Neural cell (in vitro differentiated cells): ENCODE results near the gene WWTR1. TPM values are rescaled to one million over a fixed set of nuclear protein-coding genes. Genes with fewer than 3 reads are reported as not detected.

Source experiments
- H2AFZ ChIP-seq: fragments of 200-600, 300-800 bp; sonication (generic), shearing (Covaris generic); 2 replicates; pipeline ENCODE4 v1.6.0; 2014; ENCODE audit warnings: low read depth, mild to moderate bottlenecking, antibody characterized with exemption, low read length, moderate library complexity
- H3F3A ChIP-seq: fragments of 200-600 bp; shearing (Covaris generic); 2 replicates; pipeline ENCODE4 v1.6.1; 2016; ENCODE audit warnings: mild to moderate bottlenecking, moderate library complexity, mixed read lengths, antibody characterized with exemption, low read length; ENCODE audit not compliant: insufficient read depth, poor library complexity, severe bottlenecking
- H3K27ac ChIP-seq: fragments of 200-600, 300-800 bp; sonication (generic), shearing (Covaris generic); 2 replicates; pipeline ENCODE4 v1.5.1; 2014; ENCODE audit warnings: mild to moderate bottlenecking, low read length, moderate library complexity
- H3K27me3 ChIP-seq: fragments of 300-800, 200-600 bp; sonication (generic), shearing (Covaris generic); 2 replicates; pipeline ENCODE4 v1.6.0; 2014; ENCODE audit warnings: mild to moderate bottlenecking, low read depth, low read length, moderate library complexity; ENCODE audit not compliant: insufficient read depth
- H3K36me3 ChIP-seq: fragments of 300-800, 200-600 bp; sonication (generic), shearing (Covaris generic); 2 replicates; pipeline ENCODE4 v1.5.1; 2014; ENCODE audit warnings: mild to moderate bottlenecking, antibody characterized with exemption, low read length, moderate library complexity; ENCODE audit not compliant: insufficient read depth
- H3K4me2 ChIP-seq: fragments of 300-800, 200-600 bp; sonication (generic), shearing (Covaris generic); 2 replicates; pipeline ENCODE4 v1.6.0; 2014; ENCODE audit warnings: mild to moderate bottlenecking, low read length
- H3K4me3 ChIP-seq: fragments of 300-800, 200-600 bp; sonication (generic), shearing (Covaris generic); 2 replicates; pipeline ENCODE4 v1.5.1; 2014; ENCODE audit warnings: mild to moderate bottlenecking, low read length, moderate library complexity
- H3K79me2 ChIP-seq: fragments of 200-600 bp; shearing (Covaris generic); replicated peaks from 2 replicates; pipeline ENCODE4 v1.6.0; 2014; ENCODE audit warnings: mild to moderate bottlenecking, low read length, moderate library complexity; ENCODE audit not compliant: insufficient read depth
- H3K9ac ChIP-seq: fragments of 300-800, 200-600 bp; sonication (generic), shearing (Covaris generic); 2 replicates; pipeline ENCODE4 v1.6.1; 2016; ENCODE audit warnings: mild to moderate bottlenecking, low read length, mixed read lengths
- H3K9me2 ChIP-seq: fragments of 200-600 bp; shearing (Covaris generic); 2 replicates; pipeline ENCODE4 v1.6.1; 2016; ENCODE audit warnings: mild to moderate bottlenecking, low read length, mixed read lengths; ENCODE audit not compliant: insufficient read depth
- H3K9me3 ChIP-seq: fragments of 200-600, 300-800 bp; sonication (generic), shearing (Covaris generic); 2 replicates; pipeline ENCODE4 v1.6.1; 2016; ENCODE audit warnings: mild to moderate bottlenecking, mixed run types, low read length, moderate library complexity, mixed read lengths
- H4K20me1 ChIP-seq: fragments of 200-600 bp; shearing (Covaris generic); 2 replicates; pipeline ENCODE4 v1.6.1; 2016; ENCODE audit warnings: mild to moderate bottlenecking, mixed run types; ENCODE audit not compliant: insufficient read depth
- CTCF ChIP-seq: fragments of 450-650 bp; IDR thresholded peaks from 2 replicates; pipeline ENCODE4 v1.5.1; 2014; ENCODE audit warnings: antibody characterized with exemption, mild to moderate bottlenecking, moderate library complexity; ENCODE audit not compliant: poor library complexity, severe bottlenecking
- EP300 ChIP-seq: fragments of 450-650 bp; conservative IDR thresholded peaks from 2 replicates; pipeline ENCODE4 v1.6.1; 2014; ENCODE audit warnings: antibody characterized with exemption, mild to moderate bottlenecking, moderate library complexity; ENCODE audit not compliant: poor library complexity, severe bottlenecking
- EZH2 ChIP-seq: fragments of 200-600, 300-800 bp; shearing (Covaris generic), sonication (generic); IDR thresholded peaks from 2 replicates; pipeline ENCODE4 v1.6.1; 2014; ENCODE audit warnings: antibody characterized with exemption, low read length, borderline replicate concordance, mild to moderate bottlenecking; ENCODE audit not compliant: insufficient read depth, poor library complexity, severe bottlenecking
- MXI1 ChIP-seq: fragments of 450-650 bp; conservative IDR thresholded peaks from 2 replicates; pipeline ENCODE4 v1.6.1; 2014; ENCODE audit warnings: antibody characterized with exemption, mild to moderate bottlenecking; ENCODE audit not compliant: poor library complexity, severe bottlenecking
- POLR2AphosphoS5 ChIP-seq: IDR thresholded peaks from 2 replicates; pipeline ENCODE4 v1.6.1; 2012
- RAD21 ChIP-seq: fragments of 450-650 bp; conservative IDR thresholded peaks from 2 replicates; pipeline ENCODE4 v1.6.1; 2014; ENCODE audit warnings: antibody characterized with exemption, mild to moderate bottlenecking, moderate library complexity
- REST ChIP-seq: IDR thresholded peaks from 2 replicates; pipeline ENCODE4 v1.6.1; 2012; ENCODE audit warnings: borderline replicate concordance
- SMC3 ChIP-seq: fragments of 450-650 bp; conservative IDR thresholded peaks from 2 replicates; pipeline ENCODE4 v1.6.1; 2014; ENCODE audit warnings: antibody characterized with exemption, mild to moderate bottlenecking, moderate library complexity; ENCODE audit not compliant: poor library complexity
- TAF1 ChIP-seq: IDR thresholded peaks from 2 replicates; pipeline ENCODE4 v1.6.1; 2012; ENCODE audit warnings: low read depth
- polyA plus RNA-seq: library from polyadenylated mRNA; depleted of rRNA; stranded (reverse); fragments of >200 nt; gene quantifications from 2 replicates; pipeline ENCODE4 v1.2.3, GENCODE V29; 2014

The WWTR1 gene
- polyA plus RNA-seq, 1 donor from 2014 or later, result 0.97 TPM

- Histone ChIP-seq H2AFZ (no peak overlapping the region), H3K27ac (no peak overlapping the region), H3K27me3 (no peaks in the 10 kb centered on the region), H3K79me2 (no peaks in the 10 kb centered on the region), H3K9me2 (no peaks in the 10 kb centered on the region), H3K4me2 (no peak overlapping the region), H3F3A (no peaks in the 10 kb centered on the region), H4K20me1 (no peaks in the 10 kb centered on the region), H3K36me3 (no peaks in the 10 kb centered on the region), H3K9ac (no peak overlapping the region), H3K9me3 (no peaks in the 10 kb centered on the region), H3K4me3 (no peak overlapping the region)
- TF ChIP-seq TAF1 (no peak), EP300 (no peak), MXI1 (no peak), CTCF (no peak), RAD21 (no peak), SMC3 (no peak), EZH2 (no peak), POLR2AphosphoS5 (no peak), REST (no peak)
These were observed 181.6 kb downstream of the WWTR1 start for GRCh38 chr3:149476225-149476624.

- no peak for TF ChIP-seq TAF1
- no peak for TF ChIP-seq SMC3
- TF ChIP-seq EZH2, result no peak
- no peak for TF ChIP-seq REST
- no peak for TF ChIP-seq POLR2AphosphoS5
- TF ChIP-seq MXI1, result no peak
- no peak for TF ChIP-seq CTCF
- TF ChIP-seq EP300, result no peak
- no peak for TF ChIP-seq RAD21
- Histone ChIP-seq H2AFZ (no peak overlapping the region), H3K4me2 (no peak overlapping the region), H3K9me3 (no peaks in the 10 kb centered on the region), H3K27me3 (no peaks in the 10 kb centered on the region), H3K79me2 (no peaks in the 10 kb centered on the region), H3K4me3 (no peak overlapping the region), H3K27ac (no peak overlapping the region), H3F3A (no peaks in the 10 kb centered on the region), H3K36me3 (no peaks in the 10 kb centered on the region), H3K9me2 (no peaks in the 10 kb centered on the region), H3K9ac (no peak overlapping the region), H4K20me1 (no peaks in the 10 kb centered on the region)
These were observed 182.3 kb downstream of the WWTR1 start for GRCh38 chr3:149475451-149476060.
